H9 (cell line): ENCODE measurements around the gene GPC3. TPM values are rescaled to one million over a fixed set of nuclear protein-coding genes. Genes with fewer than 3 reads are reported as not detected.

Experiments
- DNase-seq: peaks from one replicate; pipeline ENCODE4 v3.0.0-alpha.2; 2017
- H2AFZ ChIP-seq: one replicate; pipeline ENCODE4 v1.6.1; 2013; ENCODE audit warnings: mild to moderate bottlenecking, low read length, control low read depth, moderate library complexity
- H2AK5ac ChIP-seq: 2 replicates; pipeline ENCODE4 v1.6.1; 2013; ENCODE audit warnings: low read length, control low read depth, mixed read lengths; ENCODE audit not compliant: insufficient read length
- H2BK120ac ChIP-seq: one replicate; pipeline ENCODE4 v1.6.1; 2013; ENCODE audit warnings: low read depth, mild to moderate bottlenecking, low read length, control low read depth, inconsistent platforms; ENCODE audit not compliant: poor library complexity, severe bottlenecking
- H2BK12ac ChIP-seq: 2 replicates; pipeline ENCODE4 v1.6.1; 2013; ENCODE audit warnings: low read length, control low read depth, mixed read lengths, low read depth; ENCODE audit not compliant: insufficient read length
- H2BK15ac ChIP-seq: 2 replicates; pipeline ENCODE4 v1.6.1; 2013; ENCODE audit warnings: low read depth, low read length, control low read depth
- H2BK20ac ChIP-seq: one replicate; pipeline ENCODE4 v1.6.1; 2013; ENCODE audit warnings: low read depth, mild to moderate bottlenecking, low read length, control low read depth, inconsistent platforms; ENCODE audit not compliant: poor library complexity, severe bottlenecking
- H2BK5ac ChIP-seq: 2 replicates; pipeline ENCODE4 v1.6.1; 2013; ENCODE audit warnings: low read length, control low read depth, mixed read lengths; ENCODE audit not compliant: insufficient read length
- H3K14ac ChIP-seq: 2 replicates; pipeline ENCODE4 v1.6.1; 2013; ENCODE audit warnings: low read length, control low read depth; ENCODE audit not compliant: insufficient read depth
- H3K18ac ChIP-seq: 2 replicates; pipeline ENCODE4 v1.6.1; 2013; ENCODE audit warnings: low read depth, mild to moderate bottlenecking, mixed read lengths, low read length, control low read depth; ENCODE audit not compliant: insufficient read length
- H3K23ac ChIP-seq: 2 replicates; pipeline ENCODE4 v1.6.1; 2013; ENCODE audit warnings: low read length, control low read depth, mixed read lengths, low read depth; ENCODE audit not compliant: insufficient read length
- H3K23me2 ChIP-seq: 2 replicates; pipeline ENCODE4 v1.6.1; 2013; ENCODE audit warnings: low read depth, mild to moderate bottlenecking, mixed read lengths, low read length, control low read depth; ENCODE audit not compliant: insufficient read length, poor library complexity, severe bottlenecking
- H3K27ac ChIP-seq: 2 replicates; pipeline ENCODE4 v1.5.1; 2013; ENCODE audit warnings: low read length, control low read depth, mixed read lengths, low read depth; ENCODE audit not compliant: insufficient read length
- H3K27me3 ChIP-seq: 2 replicates; pipeline ENCODE4 v1.6.1; 2013; ENCODE audit warnings: low read length, control low read depth, inconsistent platforms; ENCODE audit not compliant: insufficient read depth
- H3K4ac ChIP-seq: 2 replicates; pipeline ENCODE4 v1.6.1; 2013; ENCODE audit warnings: low read depth, mild to moderate bottlenecking, control low read depth, inconsistent platforms, low read length, moderate library complexity
- H3K4me1 ChIP-seq: 2 replicates; pipeline ENCODE4 v1.6.1; 2013; ENCODE audit warnings: low read length, control low read depth, inconsistent platforms; ENCODE audit not compliant: insufficient read depth
- H3K4me2 ChIP-seq: 2 replicates; pipeline ENCODE4 v1.6.1; 2013; ENCODE audit warnings: low read length, control low read depth, mixed read lengths; ENCODE audit not compliant: insufficient read length, insufficient read depth
- H3K56ac ChIP-seq: 2 replicates; pipeline ENCODE4 v1.6.1; 2013; ENCODE audit warnings: low read depth, mild to moderate bottlenecking, mixed read lengths, low read length, control low read depth; ENCODE audit not compliant: insufficient read length
- H3K79me1 ChIP-seq: 2 replicates; pipeline ENCODE4 v1.6.1; 2013; ENCODE audit warnings: low read depth, mild to moderate bottlenecking, moderate library complexity, low read length, control low read depth, inconsistent platforms; ENCODE audit not compliant: insufficient read depth, poor library complexity, severe bottlenecking
- H3K79me2 ChIP-seq: 2 replicates; pipeline ENCODE4 v1.6.1; 2013; ENCODE audit warnings: low read length, control low read depth, inconsistent platforms; ENCODE audit not compliant: insufficient read depth
- H3K9ac ChIP-seq: 2 replicates; pipeline ENCODE4 v1.6.1; 2013; ENCODE audit warnings: low read length, control low read depth, mixed read lengths; ENCODE audit not compliant: insufficient read length; ENCODE audit errors: extremely low read depth
- H3K9me3 ChIP-seq: one replicate; pipeline ENCODE4 v1.6.1; 2013; ENCODE audit warnings: low read depth, low read length, inconsistent platforms; ENCODE audit not compliant: control insufficient read depth
- H3T11ph ChIP-seq: one replicate; pipeline ENCODE4 v1.6.1; 2013; ENCODE audit warnings: mild to moderate bottlenecking, low read length, control low read depth, inconsistent platforms
- H4K20me1 ChIP-seq: one replicate; pipeline ENCODE4 v1.6.1; 2013; ENCODE audit not compliant: control insufficient read depth, insufficient read length, insufficient read depth
- H4K5ac ChIP-seq: 2 replicates; pipeline ENCODE4 v1.6.1; 2013; ENCODE audit warnings: low read depth, mild to moderate bottlenecking, mixed read lengths, low read length, control low read depth; ENCODE audit not compliant: insufficient read length
- H4K8ac ChIP-seq: replicated peaks from 2 replicates; pipeline ENCODE4 v1.6.1; 2013; ENCODE audit warnings: low read length, control low read depth, mixed read lengths, low read depth; ENCODE audit not compliant: insufficient read length
- H4K91ac ChIP-seq: 2 replicates; pipeline ENCODE4 v1.6.1; 2013; ENCODE audit warnings: low read depth, mild to moderate bottlenecking, moderate library complexity, mixed read lengths, low read length, control low read depth; ENCODE audit not compliant: insufficient read length
- H3K27ac Mint-ChIP-seq, 3 experiments: 2 replicates in 2 of 3; 3 replicates in 1 of 3; pipeline ENCODE4 v1.8.0; 2020 to 2021; ENCODE audit warnings: mixed read lengths in 3 of 3, mild to moderate bottlenecking in 1 of 3, moderate library complexity in 1 of 3
- H3K27me3 Mint-ChIP-seq: 2 replicates; pipeline ENCODE4 v1.8.0; 2021; ENCODE audit warnings: low read depth, mild to moderate bottlenecking, moderate library complexity, mixed read lengths
- H3K36me3 Mint-ChIP-seq, 3 experiments: 2 replicates in 2 of 3; 3 replicates in 1 of 3; pipeline ENCODE4 v1.8.0; 2020 to 2021; ENCODE audit warnings: low read depth in 3 of 3, mixed read lengths in 3 of 3; ENCODE audit not compliant: insufficient read depth in 1 of 3
- H3K4me1 Mint-ChIP-seq, 2 experiments: 2 replicates each; pipeline ENCODE4 v1.8.0; 2020; ENCODE audit warnings: mixed read lengths in 2 of 2
- H3K4me3 Mint-ChIP-seq, 2 experiments: 2 replicates in 1 of 2; 3 replicates in 1 of 2; pipeline ENCODE4 v1.8.0; 2020 to 2021; ENCODE audit warnings: mild to moderate bottlenecking in 2 of 2, mixed read lengths in 2 of 2, moderate library complexity in 1 of 2
- H3K9me3 Mint-ChIP-seq, 2 experiments: 2 replicates in 1 of 2; 3 replicates in 1 of 2; pipeline ENCODE4 v1.8.0; 2020; ENCODE audit warnings: mild to moderate bottlenecking in 2 of 2, mixed read lengths in 2 of 2, moderate library complexity in 1 of 2
- WGBS: extraction: QIAGEN DNeasy Blood & Tissue Kit; methylation state at CpG from one replicate; pipeline ENCODE4 v1.1.7; 2013; ENCODE audit warnings: missing lambda C conversion rate, low lambda C conversion rate, mixed read lengths; ENCODE audit not compliant: insufficient read length; ENCODE audit errors: extremely low coverage; 5-methylcytosine and 5-hydroxymethylcytosine counted together
- total RNA-seq: library from RNA; stranded (reverse); gene quantifications from 2 replicates; pipeline ENCODE4 v1.2.1, GENCODE V29; 2021
- TF ChIP-seq, protein P1 (sequence below): fragments of 200-600 bp; sonication (generic); conservative IDR thresholded peaks from 3 replicates; pipeline ENCODE4 v1.8.0; 2021; ENCODE audit warnings: antibody characterized with exemption, mild to moderate bottlenecking

Gene GPC3
- total RNA-seq, 1 experiment from 2014 or later: 108 TPM

DNA sequence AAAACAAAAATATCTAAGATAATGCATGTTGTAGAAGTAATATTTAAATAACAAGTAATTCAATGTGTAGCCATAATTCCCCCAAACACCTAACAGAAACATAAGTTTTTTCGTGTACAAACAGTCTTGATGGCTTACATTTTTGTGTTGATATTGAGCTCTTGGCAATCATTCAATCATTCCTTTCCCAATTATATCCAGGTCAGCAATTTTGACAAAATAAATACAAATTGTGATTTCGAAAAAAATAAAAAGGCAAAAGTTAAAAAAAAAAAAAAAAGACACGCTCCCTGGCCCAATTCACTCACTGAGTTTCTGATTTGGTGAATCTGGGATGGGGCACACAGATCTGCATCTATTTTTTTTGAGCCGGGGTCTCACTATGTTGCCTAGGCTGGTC lies 382.5 kb downstream of the GPC3 start:
- Histone ChIP-seq H3K27ac (no peak overlapping the region), H3K23ac (no peak overlapping the region), H4K5ac (no peak overlapping the region), H2BK12ac (no peak overlapping the region), H4K91ac (no peak overlapping the region), H3K9me3 (no peaks in the 10 kb centered on the region), H3T11ph (no peak overlapping the region), H3K4ac (no peak overlapping the region), H2BK20ac (no peak overlapping the region), H3K14ac (no peak overlapping the region), H3K4me1 (no peaks in the 10 kb centered on the region), H3K79me2 (no peaks in the 10 kb centered on the region), H3K9ac (no peak overlapping the region), H3K56ac (no peak overlapping the region), H2BK120ac (no peak overlapping the region), H3K4me2 (no peak overlapping the region), H2AK5ac (no peak overlapping the region), H2AFZ (no peak overlapping the region), H2BK5ac (no peak overlapping the region), H4K20me1 (no peaks in the 10 kb centered on the region), H3K79me1 (no peaks in the 10 kb centered on the region), H4K8ac (no peak overlapping the region), H3K27me3 (no peaks in the 10 kb centered on the region), H3K18ac (no peak overlapping the region), H2BK15ac (no peak overlapping the region), H3K23me2 (no peaks in the 10 kb centered on the region)
- TF ChIP-seq, protein P1, sequence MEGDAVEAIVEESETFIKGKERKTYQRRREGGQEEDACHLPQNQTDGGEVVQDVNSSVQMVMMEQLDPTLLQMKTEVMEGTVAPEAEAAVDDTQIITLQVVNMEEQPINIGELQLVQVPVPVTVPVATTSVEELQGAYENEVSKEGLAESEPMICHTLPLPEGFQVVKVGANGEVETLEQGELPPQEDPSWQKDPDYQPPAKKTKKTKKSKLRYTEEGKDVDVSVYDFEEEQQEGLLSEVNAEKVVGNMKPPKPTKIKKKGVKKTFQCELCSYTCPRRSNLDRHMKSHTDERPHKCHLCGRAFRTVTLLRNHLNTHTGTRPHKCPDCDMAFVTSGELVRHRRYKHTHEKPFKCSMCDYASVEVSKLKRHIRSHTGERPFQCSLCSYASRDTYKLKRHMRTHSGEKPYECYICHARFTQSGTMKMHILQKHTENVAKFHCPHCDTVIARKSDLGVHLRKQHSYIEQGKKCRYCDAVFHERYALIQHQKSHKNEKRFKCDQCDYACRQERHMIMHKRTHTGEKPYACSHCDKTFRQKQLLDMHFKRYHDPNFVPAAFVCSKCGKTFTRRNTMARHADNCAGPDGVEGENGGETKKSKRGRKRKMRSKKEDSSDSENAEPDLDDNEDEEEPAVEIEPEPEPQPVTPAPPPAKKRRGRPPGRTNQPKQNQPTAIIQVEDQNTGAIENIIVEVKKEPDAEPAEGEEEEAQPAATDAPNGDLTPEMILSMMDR: no peak
- H3K36me3 Mint-ChIP-seq: peaks cover 2 to 7% (median 2%) of the 10 kb centered on the region in 3 experiments; a peak in 4 of 7 replicates
- no CpG with 5 or more reads among the region's 4 CpGs for whole genome bisulfite sequencing
- no peaks in the 10 kb centered on the region for H3K27me3 Mint-ChIP-seq
- no peak for DNase-seq
- peaks cover 0 to 3% of the 10 kb centered on the region in 2 experiments; a peak in 2 of 5 replicates for H3K9me3 Mint-ChIP-seq
- H3K4me1 Mint-ChIP-seq: peaks cover 12 to 17% of the 10 kb centered on the region in 2 experiments
- no peak overlapping the region for H3K27ac Mint-ChIP-seq
- no peak overlapping the region for H3K4me3 Mint-ChIP-seq
